ENCODE results near the gene LDB2.

LDB2 gene

GRCh38 chr4:16483540-16483939 lies 414.9 kb downstream of the LDB2 start:
- DNase-seq (ENCODE audit: low spot score), result no peak

GRCh38 chr4:16480011-16480410 lies 418.4 kb downstream of the LDB2 start:
- no peak for DNase-seq (ENCODE audit: low spot score)

GRCh38 chr4:16472537-16472936 lies 425.9 kb downstream of the LDB2 start:
- no peak for DNase-seq (ENCODE audit: low spot score)

GRCh38 chr4:16467061-16467460 lies 431.4 kb downstream of the LDB2 start:
- DNase-seq (ENCODE audit: low spot score), result no peak

- no peak for DNase-seq (ENCODE audit: low spot score)
Observed at GRCh38 chr4:16466581-16466980, 431.9 kb downstream of the LDB2 start.

GRCh38 chr4:16464651-16465050 lies 433.8 kb downstream of the LDB2 start:
- DNase-seq (ENCODE audit: low spot score), result no peak

- DNase-seq (ENCODE audit: low spot score), result no peak
Observed at GRCh38 chr4:16462656-16463055, 435.8 kb downstream of the LDB2 start.

- DNase-seq (ENCODE audit: low spot score), result no peak
Observed at GRCh38 chr4:16461362-16461761, 437.1 kb downstream of the LDB2 start.

- DNase-seq (ENCODE audit: low spot score), result no peak
Observed at GRCh38 chr4:16457944-16458343, 440.5 kb downstream of the LDB2 start.

Data from CD4-positive, alpha-beta T cell treated with Interleukin-15 for 4 hours (primary cell).